CD4-positive, alpha-beta T cell treated with Interleukin-6 at 100 ng/mL for 8 hours (primary cell): ENCODE results near the gene MGST2.

Experiments
- DNase-seq: peaks from one replicate; pipeline ENCODE4 v3.0.0-alpha.2; 2020; ENCODE audit warnings: mixed read lengths, low spot score

The MGST2 gene

GRCh38 chr4:139643042-139643895, 22.4 kb upstream of the MGST2 start:
- no peak for DNase-seq

DNA sequence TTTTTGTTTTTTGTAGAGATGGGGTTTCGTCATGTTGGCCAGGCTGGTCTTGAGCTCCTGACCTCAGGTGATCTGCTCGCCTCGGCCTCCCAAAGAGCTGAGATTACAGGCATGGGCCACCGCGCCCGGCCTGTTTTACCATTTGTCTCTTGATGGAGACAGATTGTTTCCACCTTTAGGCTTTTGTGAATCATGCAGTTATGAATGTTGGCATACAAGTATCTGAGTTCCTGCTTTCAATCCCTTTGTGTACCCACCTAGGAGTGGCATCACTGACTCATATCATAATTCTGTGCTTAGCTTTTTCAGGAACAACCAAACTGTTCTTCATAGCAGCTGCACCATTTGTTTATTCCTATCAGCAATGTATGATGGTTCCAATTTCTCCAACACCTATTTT, 20.2 kb upstream of the MGST2 start:
- no peak for DNase-seq

DNA sequence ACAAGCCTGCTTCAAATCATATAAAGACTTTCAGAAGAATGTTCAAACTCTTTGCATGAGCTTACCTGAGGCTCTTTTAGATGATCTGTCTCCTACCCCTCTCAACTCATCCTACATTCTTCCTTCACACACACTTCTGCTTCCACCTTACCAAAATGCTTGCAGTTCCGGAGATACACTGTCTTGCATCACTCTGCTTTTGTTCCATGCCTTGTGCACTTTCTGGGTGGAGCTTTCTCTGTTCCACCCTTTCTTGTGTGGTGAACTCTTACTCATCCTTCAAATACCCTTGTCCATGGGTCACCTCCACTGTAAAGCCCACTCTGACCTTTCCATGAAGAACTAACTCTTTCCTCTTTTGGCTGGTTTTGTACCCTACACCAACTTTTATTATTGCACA, 18.4 kb upstream of the MGST2 start:
- no peak for DNase-seq

- DNase-seq: no peak
Measured at GRCh38 chr4:139647952-139648351, 17.7 kb upstream of the MGST2 start.

GRCh38 chr4:139651282-139652194, 14.1 kb upstream of the MGST2 start:
- DNase-seq: peak; percentile 73

DNA sequence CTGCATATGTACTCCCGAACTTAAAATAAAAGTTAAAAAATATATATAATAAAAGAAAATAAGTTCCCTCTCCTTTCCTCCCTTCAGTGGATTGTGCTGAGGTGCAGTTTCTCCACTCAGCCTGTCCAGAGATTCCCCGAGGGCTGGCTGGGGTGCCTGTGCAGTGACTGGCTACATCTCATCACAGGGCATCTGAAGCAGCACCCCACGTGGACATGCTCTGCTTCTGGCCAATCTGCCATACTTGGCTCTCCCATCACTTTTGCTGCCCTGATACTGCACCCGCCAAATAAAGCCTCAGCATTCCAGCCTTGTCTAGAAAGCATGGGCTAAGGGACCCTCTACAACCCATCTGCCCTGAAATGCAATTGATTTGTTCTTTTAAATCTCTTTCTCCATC, 11.1 kb upstream of the MGST2 start:
- no peak for DNase-seq

- DNase-seq: no peak
Measured at GRCh38 chr4:139655116-139655515, 10.5 kb upstream of the MGST2 start.

GRCh38 chr4:139656614-139657486, 8.8 kb upstream of the MGST2 start:
- DNase-seq: peak; percentile 71

- peak; percentile 17 for DNase-seq
Measured at GRCh38 chr4:139658185-139658584, 7.4 kb upstream of the MGST2 start.

DNA sequence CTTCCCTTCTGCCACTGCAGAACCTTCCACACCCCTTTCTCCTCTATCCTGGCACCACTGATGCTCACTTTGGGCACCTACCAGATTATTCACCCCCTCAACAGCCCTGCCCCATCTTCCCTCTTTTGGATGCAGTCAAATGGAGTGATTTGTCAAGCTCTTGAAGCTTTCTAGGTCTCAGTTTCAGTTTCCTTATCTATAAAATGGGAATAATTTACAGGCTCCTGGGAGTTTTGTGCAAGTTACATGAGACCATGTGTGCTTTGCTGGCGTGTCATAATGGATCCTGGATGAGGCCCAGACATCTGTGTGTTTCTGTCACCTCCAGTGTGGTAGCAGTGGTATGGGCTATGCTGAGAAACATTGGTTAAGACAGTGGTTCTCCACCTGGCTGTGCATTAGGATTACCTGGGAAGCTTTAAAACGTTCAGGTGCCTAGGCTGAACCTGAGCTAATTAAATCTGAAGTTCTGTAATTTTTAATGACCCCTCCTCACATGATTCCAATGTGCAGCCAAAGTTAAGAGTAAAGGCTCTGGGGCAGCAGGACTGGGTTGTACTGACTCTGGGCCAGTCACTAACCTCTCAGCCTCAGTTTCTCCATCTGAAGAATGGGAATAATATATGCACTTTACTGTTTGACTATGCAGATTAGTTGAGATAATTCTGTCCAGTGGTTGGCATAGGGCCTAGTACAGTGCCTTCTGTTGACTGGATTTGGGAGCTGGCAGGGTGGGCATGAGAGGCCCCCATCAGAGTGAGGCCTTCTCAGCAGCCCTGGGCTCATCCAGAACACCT, 6.8 kb upstream of the MGST2 start:
- no peak for DNase-seq

GRCh38 chr4:139659735-139660424, 5.7 kb upstream of the MGST2 start:
- no peak for DNase-seq

DNA sequence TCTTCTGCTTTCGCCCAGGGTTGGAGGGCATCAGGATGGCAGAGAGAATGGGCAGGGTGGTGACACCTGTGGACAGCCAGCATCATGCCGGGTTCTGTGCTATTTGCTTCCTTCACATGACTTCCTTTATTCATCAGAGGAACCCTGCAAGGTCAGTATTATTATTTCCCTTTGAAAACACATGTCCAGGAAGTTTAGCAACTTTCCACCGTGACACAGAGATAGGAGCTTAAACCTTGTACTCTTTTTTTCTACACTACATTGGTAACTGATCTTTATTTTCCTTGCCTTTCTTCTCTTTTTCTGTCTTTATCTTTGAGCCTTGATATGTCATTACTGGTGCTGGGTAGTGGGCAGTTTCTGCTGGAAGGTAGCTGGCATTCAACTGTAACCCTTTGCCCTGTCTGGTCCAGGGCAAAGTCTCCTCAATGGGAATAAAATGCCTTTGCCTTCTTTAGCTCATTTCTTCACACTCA, 5.0 kb upstream of the MGST2 start:
- DNase-seq: no peak

DNA sequence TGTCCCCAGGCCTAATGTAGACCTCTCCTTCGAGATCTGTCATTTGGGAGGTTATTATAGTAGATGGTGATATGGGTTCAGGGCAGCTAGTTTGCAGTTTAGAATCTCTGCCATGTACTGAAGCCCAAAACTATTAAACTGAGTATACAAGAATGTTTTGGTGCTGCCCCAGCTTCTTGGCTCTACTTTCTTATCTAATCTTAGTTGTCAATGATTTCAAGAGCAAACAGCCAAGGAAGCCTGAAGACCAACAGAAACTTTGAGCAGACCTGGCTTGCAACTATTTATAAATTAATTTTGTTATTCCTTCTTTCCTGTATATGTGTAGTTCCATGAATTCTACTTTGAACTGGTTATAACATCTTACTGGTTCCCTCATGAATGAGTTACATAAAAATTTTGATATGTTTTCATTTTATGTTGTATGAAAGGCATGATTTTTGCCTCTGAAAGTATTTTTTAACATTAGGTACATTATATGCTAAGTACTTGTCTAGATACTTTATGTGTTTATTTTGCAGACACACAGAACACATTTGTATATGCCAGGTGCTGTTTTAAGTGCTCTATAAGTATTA, 2.0 kb upstream of the MGST2 start:
- no peak for DNase-seq

GRCh38 chr4:139664442-139664841, 1.2 kb upstream of the MGST2 start:
- no peak for DNase-seq

DNA sequence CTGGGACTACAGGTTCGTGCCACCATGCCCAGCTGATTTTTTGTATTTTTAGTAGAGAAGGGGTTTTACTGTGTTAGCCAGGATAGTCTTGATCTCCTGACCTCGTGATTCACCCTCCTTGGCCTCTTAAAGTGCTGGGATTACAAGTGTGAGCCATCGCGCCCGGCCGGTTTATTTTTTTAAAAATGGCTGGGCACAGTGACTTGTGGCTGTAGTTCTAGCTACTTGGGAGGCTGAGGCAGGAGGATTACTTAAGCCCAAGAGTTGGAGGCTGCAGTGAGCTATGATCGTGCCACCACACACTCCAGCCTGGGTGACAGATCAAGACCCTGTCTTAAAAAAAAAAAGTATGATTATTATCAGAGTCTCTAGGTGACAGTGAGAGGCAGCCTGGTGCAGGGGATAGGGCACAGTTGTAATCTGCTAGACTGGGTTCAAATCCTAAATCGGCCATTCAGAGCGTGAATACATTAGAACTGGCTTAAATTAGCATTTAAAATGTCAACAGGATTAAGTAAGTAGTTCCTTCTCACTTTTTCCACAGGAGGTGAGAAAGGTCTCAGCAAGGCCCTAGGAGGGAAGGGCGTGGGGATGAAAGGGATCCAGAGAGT, 435 bp upstream of the MGST2 start:
- DNase-seq: no peak

DNA sequence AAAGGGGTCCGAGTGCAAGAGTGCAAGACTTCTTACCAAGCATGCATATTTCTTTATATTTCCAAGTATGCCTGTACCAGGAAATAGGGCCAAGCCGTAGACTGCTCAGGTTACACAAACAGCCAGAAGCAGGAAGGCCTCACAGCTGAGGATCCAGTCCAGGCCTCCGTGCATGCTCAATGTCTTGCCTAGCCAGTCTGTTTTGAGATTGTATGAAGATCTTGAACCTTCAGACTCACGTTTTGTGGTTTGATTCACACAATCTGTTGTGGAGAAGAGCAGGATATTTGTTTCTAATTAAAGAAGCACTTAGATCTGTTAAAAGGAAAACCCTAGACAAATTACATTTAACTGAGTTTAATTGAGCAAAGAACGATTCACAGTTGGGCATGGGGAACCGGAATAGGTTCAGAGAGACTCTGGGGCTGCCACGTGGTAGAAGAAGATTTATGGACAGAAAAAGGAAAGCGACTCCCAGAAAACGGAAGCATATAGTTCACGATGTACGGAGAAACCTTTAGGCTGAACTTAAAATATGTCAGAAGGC, 1.2 kb downstream of the MGST2 start:
- peak; percentile 4 for DNase-seq

DNA sequence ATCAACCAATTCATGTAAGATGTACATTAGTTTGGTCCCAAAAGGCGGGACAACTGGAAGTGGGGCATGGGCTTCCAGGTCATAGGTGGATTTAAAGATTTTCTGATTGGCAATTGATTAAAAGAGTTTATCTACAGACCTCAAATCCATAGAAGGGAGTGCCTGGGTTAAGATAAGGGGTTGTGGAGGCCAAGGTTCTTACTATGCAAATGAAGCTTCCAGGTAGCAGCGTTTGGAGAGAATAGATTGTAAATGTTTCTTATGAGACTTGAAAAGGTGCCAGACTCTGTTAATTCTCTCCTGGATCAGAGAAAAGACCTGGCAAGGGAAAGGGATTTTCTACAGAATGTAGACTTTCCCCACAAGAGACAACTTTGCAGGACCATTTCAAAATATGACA, 2.4 kb downstream of the MGST2 start:
- no peak for DNase-seq

- DNase-seq: no peak
Measured at GRCh38 chr4:139668658-139669201, 3.1 kb downstream of the MGST2 start.

GRCh38 chr4:139669335-139669734, 3.7 kb downstream of the MGST2 start:
- no peak for DNase-seq
